CD4-positive, alpha-beta T cell (primary cell): ENCODE data around the gene LRRC49. TPM values are rescaled to one million over a fixed set of nuclear protein-coding genes. Genes with fewer than 3 reads are reported as not detected.

ENCODE experiments used
- ATAC-seq: fragments of 200-7000 bp; cut with Tn5 transposase; one replicate; pipeline ENCODE4 v1.10.0; 2022; ENCODE audit warnings: mild to moderate bottlenecking; ENCODE audit not compliant: poor library complexity
- CTCF ChIA-PET: fragments of 350-600 bp; sonication (Branson Sonifier 250); formaldehyde crosslinking; loops from one replicate; lab custom pipeline; 2021; ENCODE audit warnings: antibody characterized with exemption, inconsistent platforms; lab: Charles Lee
- POLR2A ChIA-PET: fragments of 350-600 bp; sonication (Branson Sonifier 250); formaldehyde crosslinking; loops from one replicate; lab custom pipeline; 2021; ENCODE audit warnings: antibody characterized with exemption, inconsistent platforms; lab: Charles Lee
- DNase-seq, 14 experiments: peaks; one replicate each; pipeline ENCODE4 v3.0.0-alpha.2; 2013 to 2020; ENCODE audit warnings: mixed read lengths in 2 of 14
- H3K27ac ChIP-seq, 2 donors: one replicate each; pipeline versions ENCODE4 v1.5.1 to v1.7.0; 2013; ENCODE audit warnings: low read length in 2 of 2, low read depth in 1 of 2, mild to moderate bottlenecking in 1 of 2
- H3K27me3 ChIP-seq, 2 experiments: 1 replicate in 1 of 2; 2 replicates in 1 of 2; pipeline versions ENCODE4 v1.6.1 to v1.7.0; 2013; ENCODE audit warnings: low read length in 2 of 2, control low read depth in 1 of 2, mild to moderate bottlenecking in 1 of 2, moderate library complexity in 1 of 2; ENCODE audit not compliant: insufficient read depth in 2 of 2, control insufficient read depth in 1 of 2
- H3K36me3 ChIP-seq: one replicate; pipeline ENCODE4 v1.6.1; 2013; ENCODE audit warnings: low read length, control low read depth; ENCODE audit not compliant: insufficient read depth
- H3K4me1 ChIP-seq: one replicate; pipeline ENCODE4 v1.6.1; 2013; ENCODE audit warnings: low read length, control low read depth; ENCODE audit not compliant: insufficient read depth
- H3K4me3 ChIP-seq: one replicate; pipeline ENCODE4 v1.5.1; 2013; ENCODE audit warnings: mild to moderate bottlenecking, low read length, moderate library complexity
- H3K9me3 ChIP-seq, 2 experiments: 1 replicate in 1 of 2; 2 replicates in 1 of 2; pipeline versions ENCODE4 v1.6.1 to v1.7.0; 2013; ENCODE audit warnings: low read length in 2 of 2, mild to moderate bottlenecking in 2 of 2, control low read depth in 1 of 2, moderate library complexity in 1 of 2; ENCODE audit not compliant: control insufficient read depth in 1 of 2, insufficient read depth in 1 of 2
- H3K27ac Mint-ChIP-seq: one replicate; pipeline ENCODE4 v1.8.0; 2020; ENCODE audit warnings: mixed read lengths
- H3K27me3 Mint-ChIP-seq: one replicate; pipeline ENCODE4 v1.8.0; 2021; ENCODE audit warnings: mixed read lengths
- H3K36me3 Mint-ChIP-seq: one replicate; pipeline ENCODE4 v1.8.0; 2021; ENCODE audit warnings: low read depth, mixed read lengths
- H3K4me1 Mint-ChIP-seq: one replicate; pipeline ENCODE4 v1.8.0; 2021; ENCODE audit warnings: low read depth, mixed read lengths
- H3K4me3 Mint-ChIP-seq: one replicate; pipeline ENCODE4 v1.8.0; 2020; ENCODE audit warnings: mild to moderate bottlenecking, mixed read lengths
- H3K9me3 Mint-ChIP-seq: one replicate; pipeline ENCODE4 v1.8.0; 2020; ENCODE audit warnings: mixed read lengths
- intact Hi-C, 2 experiments: fragments of 100-400 bp; cut with DNase I in 1 of 2; cut with micrococcal nuclease in 1 of 2; formaldehyde crosslinking; loops; one replicate each; pipeline versions ENCODE4 v1.15.1 to v1.9.0; 2023 to 2025; cut with DNase I, micrococcal nuclease
- total RNA-seq, 174 experiments: library from RNA in 2 of 174; stranded (reverse) in 2 of 174; gene quantifications; one replicate each; pipeline ENCODE4 v1.2.3 and lab custom pipeline; 2021 to 2026
- TF ChIP-seq, protein P1 (sequence below): fragments of 200-600 bp; IDR thresholded peaks from one replicate; pipeline ENCODE4 v1.8.0; 2022; ENCODE audit warnings: antibody characterized with exemption, mild to moderate bottlenecking

LRRC49 gene
- total RNA-seq, 2 experiments from 2014 or later, result 0.39 to 0.49 TPM

DNA sequence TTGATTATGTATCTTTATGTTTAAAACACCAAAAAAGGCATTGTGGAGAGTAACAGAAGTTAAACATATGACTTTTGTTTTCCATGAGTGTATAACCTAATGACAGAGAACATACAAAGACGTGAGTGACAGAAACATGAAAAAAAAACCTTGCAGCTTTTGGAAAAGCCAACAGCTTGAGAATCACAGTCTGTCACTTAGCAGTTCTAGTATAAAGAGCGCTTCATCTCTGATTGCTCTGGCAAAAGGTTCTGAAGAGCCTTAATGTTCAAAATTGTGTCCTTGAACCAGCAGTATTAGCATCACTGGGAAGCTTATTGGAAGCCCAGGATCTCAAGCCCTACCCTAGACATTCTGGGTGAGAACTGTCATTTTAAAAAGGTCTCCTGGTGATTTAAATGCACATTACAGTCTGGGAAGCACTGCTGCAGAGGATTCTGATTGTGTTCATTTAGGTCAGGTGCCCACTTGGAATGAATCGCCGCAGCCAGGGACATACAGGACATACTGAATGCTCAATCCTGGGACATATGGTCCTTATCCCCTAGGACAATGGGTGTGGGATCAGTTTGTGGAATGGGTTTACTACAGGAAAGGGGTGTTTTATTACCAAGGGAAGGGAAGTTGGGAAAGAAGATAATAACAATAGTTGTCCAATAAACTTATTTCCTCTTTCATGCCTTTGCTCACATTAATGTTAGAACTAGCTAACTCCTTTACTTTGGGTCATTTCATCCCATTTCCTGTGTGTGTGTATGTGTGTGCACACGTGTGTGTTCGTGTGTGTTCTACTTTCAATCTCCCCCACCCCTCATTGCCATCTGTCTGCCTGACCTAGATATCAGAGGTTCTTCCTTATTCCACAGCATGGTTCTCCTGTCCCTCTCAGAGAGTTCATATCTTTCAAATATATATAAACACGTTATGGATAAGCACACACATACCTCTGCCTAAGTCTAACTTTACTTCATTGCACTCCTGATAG, 55.0 kb downstream of the LRRC49 start:
- Mint-ChIP-seq H3K4me3 (no peak overlapping the region), H3K36me3 (no peaks in the 10 kb centered on the region), H3K27me3 (peaks cover 59% of the 10 kb centered on the region), H3K9me3 (peaks cover 4% of the 10 kb centered on the region), H3K4me1 (no peaks in the 10 kb centered on the region), H3K27ac (no peak overlapping the region)
- H3K4me3 ChIP-seq, result no peak overlapping the region
- TF ChIP-seq, protein P1, sequence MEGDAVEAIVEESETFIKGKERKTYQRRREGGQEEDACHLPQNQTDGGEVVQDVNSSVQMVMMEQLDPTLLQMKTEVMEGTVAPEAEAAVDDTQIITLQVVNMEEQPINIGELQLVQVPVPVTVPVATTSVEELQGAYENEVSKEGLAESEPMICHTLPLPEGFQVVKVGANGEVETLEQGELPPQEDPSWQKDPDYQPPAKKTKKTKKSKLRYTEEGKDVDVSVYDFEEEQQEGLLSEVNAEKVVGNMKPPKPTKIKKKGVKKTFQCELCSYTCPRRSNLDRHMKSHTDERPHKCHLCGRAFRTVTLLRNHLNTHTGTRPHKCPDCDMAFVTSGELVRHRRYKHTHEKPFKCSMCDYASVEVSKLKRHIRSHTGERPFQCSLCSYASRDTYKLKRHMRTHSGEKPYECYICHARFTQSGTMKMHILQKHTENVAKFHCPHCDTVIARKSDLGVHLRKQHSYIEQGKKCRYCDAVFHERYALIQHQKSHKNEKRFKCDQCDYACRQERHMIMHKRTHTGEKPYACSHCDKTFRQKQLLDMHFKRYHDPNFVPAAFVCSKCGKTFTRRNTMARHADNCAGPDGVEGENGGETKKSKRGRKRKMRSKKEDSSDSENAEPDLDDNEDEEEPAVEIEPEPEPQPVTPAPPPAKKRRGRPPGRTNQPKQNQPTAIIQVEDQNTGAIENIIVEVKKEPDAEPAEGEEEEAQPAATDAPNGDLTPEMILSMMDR, result no peak
- no peak overlapping the region for H3K27ac ChIP-seq
- CTCF ChIA-PET, result no interaction called here
- DNase-seq (no peak), ATAC-seq (no peak)
- no peaks in the 10 kb centered on the region for H3K9me3 ChIP-seq
- no peaks in the 10 kb centered on the region for H3K4me1 ChIP-seq
- intact Hi-C loops, result no loop called here
- no peaks in the 10 kb centered on the region for H3K27me3 ChIP-seq
- no peaks in the 10 kb centered on the region for H3K36me3 ChIP-seq
- POLR2A ChIA-PET, result no interaction called here

DNA sequence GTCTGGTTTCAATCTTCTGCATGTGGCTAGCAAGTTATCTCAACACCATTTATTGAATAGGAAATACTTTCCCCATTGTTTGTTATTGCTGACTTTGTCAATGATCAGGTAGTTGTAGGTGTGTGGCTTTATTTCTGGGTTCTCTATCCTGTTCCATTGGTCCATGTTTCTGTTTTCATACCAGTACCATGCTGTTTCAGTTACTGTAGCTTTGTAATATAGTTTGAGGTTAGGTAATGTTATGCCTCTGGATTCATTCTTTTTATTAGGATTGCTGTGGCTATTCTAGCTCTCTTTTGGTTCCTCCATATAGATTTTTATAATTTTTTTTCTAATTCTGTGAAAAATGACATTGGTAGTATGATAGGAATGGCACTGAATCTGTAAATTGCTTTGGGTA, 58.3 kb downstream of the LRRC49 start:
- H3K4me1 Mint-ChIP-seq, result no peaks in the 10 kb centered on the region
- TF ChIP-seq, protein P1, result no peak
- no peak overlapping the region for H3K27ac ChIP-seq
- peaks cover 4 to 10% of the 10 kb centered on the region in 2 experiments for H3K27me3 ChIP-seq
- ATAC-seq (no peak), DNase-seq (no peak)
- intact Hi-C loops, result no loop called here
- H3K4me1 ChIP-seq, result no peaks in the 10 kb centered on the region
- H3K4me3 Mint-ChIP-seq, result no peak overlapping the region
- POLR2A ChIA-PET, result no interaction called here
- H3K9me3 ChIP-seq, result peaks cover 0 to 4% of the 10 kb centered on the region in 2 experiments
- peaks cover 4% of the 10 kb centered on the region for H3K9me3 Mint-ChIP-seq
- CTCF ChIA-PET, result no interaction called here
- no peaks in the 10 kb centered on the region for H3K36me3 ChIP-seq
- peaks cover 61% of the 10 kb centered on the region for H3K27me3 Mint-ChIP-seq
- H3K4me3 ChIP-seq, result no peak overlapping the region
- H3K36me3 Mint-ChIP-seq, result no peaks in the 10 kb centered on the region
- no peak overlapping the region for H3K27ac Mint-ChIP-seq

DNA sequence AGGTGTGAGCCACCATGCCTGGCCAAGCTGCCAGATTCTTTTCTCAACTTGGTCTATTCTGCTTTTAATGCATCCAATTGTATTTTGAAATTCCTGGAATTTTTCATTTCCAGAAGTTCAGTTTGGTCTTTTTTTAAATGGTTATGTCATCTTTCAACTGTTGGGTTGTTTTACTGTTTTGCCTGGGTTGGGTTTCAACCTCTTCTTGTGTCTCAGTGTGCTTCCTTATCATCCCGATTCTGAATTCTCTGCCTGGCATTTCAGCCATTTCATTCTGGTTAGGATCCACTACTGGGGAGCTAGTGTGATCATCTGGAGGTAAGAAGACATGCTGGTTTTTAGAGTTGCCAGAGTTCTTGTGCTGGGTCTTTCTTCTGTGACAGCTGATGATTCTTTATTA, 61.5 kb downstream of the LRRC49 start:
- POLR2A ChIA-PET, result no interaction called here
- DNase-seq (no peak), ATAC-seq (no peak)
- Mint-ChIP-seq H3K27me3 (peaks cover 58% of the 10 kb centered on the region), H3K9me3 (peaks cover 4% of the 10 kb centered on the region), H3K36me3 (no peaks in the 10 kb centered on the region), H3K4me1 (no peaks in the 10 kb centered on the region), H3K4me3 (no peak overlapping the region), H3K27ac (no peak overlapping the region)
- no peak overlapping the region for H3K27ac ChIP-seq
- no peaks in the 10 kb centered on the region for H3K4me1 ChIP-seq
- no peaks in the 10 kb centered on the region for H3K36me3 ChIP-seq
- peaks cover 4 to 25% of the 10 kb centered on the region in 2 experiments for H3K27me3 ChIP-seq
- CTCF ChIA-PET, result no interaction called here
- TF ChIP-seq, protein P1, result no peak
- H3K4me3 ChIP-seq, result no peak overlapping the region
- peaks cover 0 to 4% of the 10 kb centered on the region in 2 experiments for H3K9me3 ChIP-seq
- intact Hi-C loops, result no loop called here
